Suprapubic skin (tissue), 4 donors: ENCODE measurements around the gene DNAJC15. TPM values are rescaled to one million over a fixed set of nuclear protein-coding genes. Genes with fewer than 3 reads are reported as not detected.
"Not testable (repeated sequence)": the region's sequence is repeated elsewhere in the genome, so short reads cannot be mapped to it uniquely, and the experiment has no call there.

ENCODE experiments used
- DNase-seq, 2 donors: peaks; one replicate each; pipeline ENCODE4 v3.0.0-alpha.2; 2019; ENCODE audit warnings: low spot score in 2 of 2
- H3K27ac ChIP-seq: fragments of 200-600 bp; sonication (generic); one replicate; pipeline ENCODE4 v1.5.1; 2019
- H3K27me3 ChIP-seq: fragments of 200-600 bp; sonication (generic); one replicate; pipeline ENCODE4 v1.5.1; 2019
- H3K36me3 ChIP-seq: fragments of 200-600 bp; sonication (generic); one replicate; pipeline ENCODE4 v1.5.1; 2019
- H3K4me1 ChIP-seq: fragments of 200-600 bp; sonication (generic); one replicate; pipeline ENCODE4 v1.5.1; 2019
- H3K4me3 ChIP-seq: fragments of 200-600 bp; sonication (generic); one replicate; pipeline ENCODE4 v1.5.1; 2019; ENCODE audit warnings: mild to moderate bottlenecking
- H3K9me3 ChIP-seq: fragments of 200-600 bp; sonication (generic); one replicate; pipeline ENCODE4 v1.5.1; 2019
- CTCF ChIP-seq, 2 donors: fragments of 200-600 bp in 1 of 2; fragments of 450-650 bp in 1 of 2; sonication (generic) in 1 of 2; IDR thresholded peaks; one replicate each; pipeline ENCODE4 v1.5.1; 2016 to 2019; ENCODE audit warnings: antibody characterized with exemption in 2 of 2, mild to moderate bottlenecking in 1 of 2, moderate library complexity in 1 of 2
- EP300 ChIP-seq: sonication (generic); formaldehyde crosslinking; IDR thresholded peaks from one replicate; pipeline ENCODE4 v1.6.1; 2017; ENCODE audit warnings: antibody characterized with exemption
- POLR2A ChIP-seq, 2 donors: fragments of 450-650 bp; IDR thresholded peaks; one replicate each; pipeline ENCODE4 v1.6.1; 2017; ENCODE audit warnings: antibody characterized with exemption in 2 of 2, mild to moderate bottlenecking in 2 of 2, moderate library complexity in 2 of 2
- POLR2AphosphoS5 ChIP-seq, 3 donors: sonication (generic); formaldehyde crosslinking; IDR thresholded peaks; one replicate each; pipeline ENCODE4 v1.6.1; 2017; ENCODE audit warnings: antibody characterized with exemption in 3 of 3
- WGBS: methylation state at CpG from one replicate; pipeline ENCODE4 v1.1.5; 2018; 5-methylcytosine and 5-hydroxymethylcytosine counted together
- total RNA-seq, 4 donors: library from RNA; depleted of rRNA; stranded (reverse); fragments of >200 nt; gene quantifications; one replicate each; pipeline ENCODE4 v1.1.0, GENCODE V29; 2016

The DNAJC15 gene
- total RNA-seq, 4 donors from 2014 or later, result 5.6 to 10.9 (median 8.0) TPM

DNA sequence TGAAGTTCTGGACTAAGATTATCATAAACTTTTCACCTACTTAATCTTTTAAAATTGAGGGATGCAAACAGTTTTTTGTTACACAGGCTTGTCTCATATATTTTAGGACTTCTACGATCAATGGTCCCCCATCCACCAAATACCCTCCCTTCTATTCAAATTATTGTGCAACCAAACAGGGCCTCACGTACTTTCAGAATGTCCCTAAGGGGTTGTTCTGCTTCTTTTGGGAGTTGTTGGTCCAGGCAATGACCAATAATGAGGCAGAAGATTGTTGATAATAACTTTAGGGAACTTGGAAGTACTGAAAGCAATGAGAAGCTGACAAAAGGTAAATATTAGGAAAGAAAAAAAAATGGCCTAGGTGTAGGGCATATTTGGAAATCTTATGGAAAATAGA is 2.9 kb downstream of the DNAJC15 start:
- Histone ChIP-seq H3K27me3 (no peaks in the 10 kb centered on the region), H3K4me1 (peaks cover 35% of the 10 kb centered on the region), H3K27ac (no peak overlapping the region), H3K9me3 (no peaks in the 10 kb centered on the region), H3K4me3 (no peak overlapping the region), H3K36me3 (peaks cover 3% of the 10 kb centered on the region)
- no peak for TF ChIP-seq POLR2A (IDR thresholded peaks at IDR 0.05)
- no peak for DNase-seq
- WGBS, result 43% methylated on average over 2 of the region's 2 CpGs

DNA sequence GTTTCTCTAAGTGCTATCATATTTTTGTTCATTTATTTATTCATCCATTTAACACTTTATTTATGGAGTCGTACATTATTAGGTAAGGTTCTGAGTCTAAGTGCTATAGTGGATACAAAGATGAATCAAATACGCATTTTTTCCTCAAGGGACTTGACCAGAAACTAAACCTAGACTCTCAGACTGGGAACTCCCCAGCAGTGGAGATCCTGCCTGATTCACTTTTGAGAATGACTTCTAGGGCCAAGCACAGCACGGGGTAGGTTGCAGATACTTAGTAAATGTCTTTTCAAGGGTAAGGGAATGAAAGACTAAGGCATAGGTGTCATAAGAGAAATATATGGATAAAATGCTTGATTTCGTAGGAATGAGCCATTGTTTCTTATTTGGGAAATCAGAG is 7.2 kb downstream of the DNAJC15 start:
- H3K27me3 ChIP-seq, result no peaks in the 10 kb centered on the region
- no peak overlapping the region for H3K4me3 ChIP-seq
- 94% methylated on average over 4 of the region's 4 CpGs for WGBS
- TF ChIP-seq POLR2A (IDR thresholded peaks at IDR 0.05), result no peak
- no peak for TF ChIP-seq CTCF (IDR thresholded peaks at IDR 0.05)
- TF ChIP-seq EP300, result no peak
- no peak for TF ChIP-seq POLR2AphosphoS5 (IDR thresholded peaks at IDR 0.05)
- H3K27ac ChIP-seq, result no peak overlapping the region
- no peak for DNase-seq
- H3K36me3 ChIP-seq, result peaks cover 6% of the 10 kb centered on the region
- H3K4me1 ChIP-seq, result peaks cover 15% of the 10 kb centered on the region
- H3K9me3 ChIP-seq, result no peaks in the 10 kb centered on the region

GRCh38 chr13:43031881-43032280 is 8.5 kb downstream of the DNAJC15 start:
- TF ChIP-seq POLR2AphosphoS5 (IDR thresholded peaks at IDR 0.05), result no peak
- Histone ChIP-seq H3K27me3 (no peaks in the 10 kb centered on the region), H3K27ac (no peak overlapping the region), H3K36me3 (peaks cover 11% of the 10 kb centered on the region), H3K9me3 (no peaks in the 10 kb centered on the region), H3K4me3 (no peak overlapping the region), H3K4me1 (peaks cover 4% of the 10 kb centered on the region)
- WGBS, result 90% methylated on average over 4 of the region's 4 CpGs
- no peak for DNase-seq

DNA sequence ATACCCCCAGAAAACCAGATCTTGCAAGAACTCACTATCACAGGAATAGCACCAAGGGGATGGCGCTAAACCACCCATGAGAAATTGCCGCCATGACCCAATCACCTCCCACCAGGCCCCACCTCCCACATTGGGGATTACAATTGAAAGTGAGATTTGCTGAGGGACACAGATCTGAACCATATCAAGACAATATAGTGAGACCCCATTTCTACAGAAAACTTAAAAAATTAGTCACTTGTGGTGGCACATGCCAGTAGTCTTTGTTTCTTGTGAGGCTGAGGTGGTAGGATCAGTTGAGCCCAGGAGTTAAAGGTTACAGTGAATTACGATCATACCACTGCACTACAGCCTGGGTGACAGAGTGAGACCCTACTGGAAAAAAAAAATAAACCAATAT is 9.7 kb downstream of the DNAJC15 start:
- Histone ChIP-seq H3K27ac (no peak overlapping the region), H3K9me3 (no peaks in the 10 kb centered on the region), H3K36me3 (peaks cover 12% of the 10 kb centered on the region), H3K4me3 (no peak overlapping the region), H3K27me3 (no peaks in the 10 kb centered on the region), H3K4me1 (peaks cover 4% of the 10 kb centered on the region)
- 95% methylated on average over 3 of the region's 3 CpGs for WGBS
- DNase-seq, result no peak
- TF ChIP-seq EP300 (no peak), POLR2A (IDR thresholded peaks at IDR 0.05) (no peak), CTCF (IDR thresholded peaks at IDR 0.05) (no peak), POLR2AphosphoS5 (IDR thresholded peaks at IDR 0.05) (no peak)

- TF ChIP-seq EP300 (no peak), POLR2AphosphoS5 (IDR thresholded peaks at IDR 0.05) (no peak), CTCF (IDR thresholded peaks at IDR 0.05) (no peak), POLR2A (IDR thresholded peaks at IDR 0.05) (no peak)
- H3K4me3 ChIP-seq, result no peak overlapping the region
- no peak overlapping the region for H3K27ac ChIP-seq
- no peaks in the 10 kb centered on the region for H3K9me3 ChIP-seq
- no peaks in the 10 kb centered on the region for H3K27me3 ChIP-seq
- peaks cover 9% of the 10 kb centered on the region for H3K36me3 ChIP-seq
- H3K4me1 ChIP-seq, result no peaks in the 10 kb centered on the region
- 90% methylated on average over 9 of the region's 14 CpGs for WGBS
- DNase-seq, result no peak
Observed at GRCh38 chr13:43036351-43037250, 13.2 kb downstream of the DNAJC15 start.

DNA sequence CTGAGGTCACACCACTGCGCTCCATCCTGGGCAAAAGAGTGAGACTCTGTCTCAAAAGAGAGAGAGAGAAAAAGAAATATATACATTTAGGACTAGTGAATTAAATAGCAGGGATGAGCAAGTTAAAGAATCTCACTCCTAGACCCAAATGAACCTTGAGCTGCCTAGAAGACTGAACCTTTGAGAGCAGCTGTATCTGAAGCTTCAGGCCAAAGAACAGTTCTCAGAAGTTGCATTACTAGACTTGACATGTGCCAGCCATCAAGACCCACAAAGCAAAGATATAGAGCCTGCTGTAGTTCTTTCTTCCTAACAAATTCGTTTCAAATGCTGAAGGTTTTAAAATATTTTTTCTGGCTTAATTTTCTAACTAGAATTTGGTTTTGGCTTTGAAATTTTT is 16.6 kb downstream of the DNAJC15 start:
- 94% methylated on average over 2 of the region's 2 CpGs for WGBS
- Histone ChIP-seq H3K4me1 (peaks cover 10% of the 10 kb centered on the region), H3K36me3 (peaks cover 6% of the 10 kb centered on the region), H3K4me3 (no peak overlapping the region), H3K27me3 (no peaks in the 10 kb centered on the region), H3K9me3 (no peaks in the 10 kb centered on the region), H3K27ac (no peak overlapping the region)
- DNase-seq, result no peak
- no peak for TF ChIP-seq CTCF (IDR thresholded peaks at IDR 0.05)
- no peak for TF ChIP-seq POLR2AphosphoS5 (IDR thresholded peaks at IDR 0.05)
- no peak for TF ChIP-seq POLR2A (IDR thresholded peaks at IDR 0.05)
- TF ChIP-seq EP300, result no peak

- H3K27me3 ChIP-seq, H3K36me3 ChIP-seq, DNase-seq, H3K4me3 ChIP-seq, H3K9me3 ChIP-seq, H3K27ac ChIP-seq: not testable (repeated sequence)
- peaks cover 13% of the 10 kb centered on the region for H3K4me1 ChIP-seq
- WGBS, result 88% methylated on average over 13 of the region's 13 CpGs
Observed at GRCh38 chr13:43040581-43041368, 17.4 kb downstream of the DNAJC15 start.
